GM19023 (cell line): ENCODE measurements around the gene CFAP20DC.
"Not testable (repeated sequence)": the region's sequence is repeated elsewhere in the genome, so short reads cannot be mapped to it uniquely, and the experiment has no call there.

ENCODE experiments used
- ATAC-seq: cut with Tn5 transposase; IDR thresholded peaks from one replicate; pipeline ENCODE4 v1.9.1; 2021; ENCODE audit warnings: mild to moderate bottlenecking, moderate library complexity; ENCODE audit not compliant: unreplicated experiment

CFAP20DC gene

DNA sequence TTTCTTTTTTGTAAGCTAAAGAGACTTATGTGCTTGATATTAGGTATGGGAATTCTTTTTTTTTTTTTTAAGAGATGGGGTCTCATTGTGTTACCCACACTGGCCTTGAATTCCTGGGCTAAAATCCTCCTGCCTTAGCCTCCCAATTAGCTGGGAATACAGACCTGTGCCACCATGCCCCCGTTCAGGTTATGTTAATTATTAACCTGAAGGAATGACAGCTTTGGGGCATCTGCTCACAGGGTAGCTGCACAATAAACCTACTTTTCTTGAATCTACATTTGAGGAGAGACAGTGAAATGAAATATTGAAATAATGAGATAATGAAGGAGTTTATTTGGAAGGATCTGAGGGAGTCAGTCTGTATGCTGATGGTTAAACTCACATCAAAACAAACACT lies 225.0 kb downstream of the CFAP20DC start:
- ATAC-seq, result no peak

DNA sequence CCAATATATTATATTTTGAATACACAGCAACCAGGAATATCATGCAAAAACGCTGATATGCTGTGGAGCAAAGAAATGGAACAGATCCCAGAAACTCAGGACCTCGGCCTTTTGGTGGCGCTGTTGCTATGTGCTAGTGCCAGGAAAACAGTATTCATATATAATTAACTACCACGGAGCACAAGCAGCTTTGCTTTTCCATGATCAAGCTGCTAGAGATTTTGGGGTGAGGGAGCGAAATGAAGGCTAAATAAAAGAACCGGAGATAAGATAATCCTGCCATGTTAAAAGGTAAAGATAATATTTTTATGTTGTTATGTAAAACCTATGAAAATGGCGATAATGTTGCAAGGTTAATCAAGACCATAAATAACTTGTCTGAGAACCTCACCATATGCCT lies 225.5 kb downstream of the CFAP20DC start:
- no peak for ATAC-seq

DNA sequence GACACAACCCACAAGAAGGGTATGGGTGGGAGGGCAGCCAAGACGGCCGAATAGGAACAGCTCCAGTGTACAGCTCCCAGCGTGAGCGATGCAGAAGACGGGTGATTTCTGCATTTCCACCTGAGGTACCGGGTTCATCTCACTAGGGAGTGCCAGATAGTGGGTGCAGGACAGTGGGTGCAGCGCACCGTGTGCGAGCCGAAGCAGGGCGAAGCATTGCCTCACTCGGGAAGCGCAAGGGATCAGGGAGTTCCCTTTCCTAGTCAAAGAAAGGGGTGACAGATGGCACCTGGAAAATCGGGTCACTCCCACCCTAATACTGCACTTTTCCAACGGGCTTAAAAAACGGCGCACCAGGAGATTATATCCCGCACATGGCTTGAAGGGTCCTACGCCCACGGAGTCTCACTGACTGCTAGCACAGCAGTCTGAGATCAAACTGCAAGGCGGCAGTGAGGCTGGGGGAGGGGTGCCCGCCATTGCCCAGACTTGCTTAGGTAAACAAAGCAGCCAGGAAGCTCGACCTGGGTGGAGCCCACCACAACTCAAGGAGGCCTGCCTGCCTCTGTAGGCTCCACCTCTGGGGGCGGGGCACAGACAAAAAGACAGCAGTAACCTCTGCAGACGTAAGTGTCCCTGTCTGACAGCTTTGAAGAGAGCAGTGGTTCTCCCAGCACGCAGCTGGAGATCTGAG lies 243.1 kb downstream of the CFAP20DC start:
- not testable (repeated sequence) for ATAC-seq

DNA sequence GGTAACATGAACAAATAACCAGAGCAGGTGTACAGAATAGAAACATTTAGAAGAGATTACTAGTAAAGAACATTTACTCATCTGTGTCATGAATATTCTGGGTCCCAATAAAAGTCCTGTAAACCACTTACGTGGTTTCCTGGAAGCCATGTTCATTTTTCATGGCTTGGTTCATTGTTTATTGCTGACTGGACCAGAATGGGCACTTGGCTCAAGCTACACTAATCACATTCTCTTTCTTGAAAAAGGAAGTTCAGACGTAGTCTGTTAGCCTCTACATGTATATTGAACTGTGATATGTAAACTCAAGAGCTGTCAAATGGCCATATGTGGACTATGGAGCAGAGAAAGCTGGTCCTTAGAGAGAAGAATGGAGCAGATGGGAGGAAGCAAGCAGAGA lies 244.9 kb downstream of the CFAP20DC start:
- ATAC-seq, result no peak

DNA sequence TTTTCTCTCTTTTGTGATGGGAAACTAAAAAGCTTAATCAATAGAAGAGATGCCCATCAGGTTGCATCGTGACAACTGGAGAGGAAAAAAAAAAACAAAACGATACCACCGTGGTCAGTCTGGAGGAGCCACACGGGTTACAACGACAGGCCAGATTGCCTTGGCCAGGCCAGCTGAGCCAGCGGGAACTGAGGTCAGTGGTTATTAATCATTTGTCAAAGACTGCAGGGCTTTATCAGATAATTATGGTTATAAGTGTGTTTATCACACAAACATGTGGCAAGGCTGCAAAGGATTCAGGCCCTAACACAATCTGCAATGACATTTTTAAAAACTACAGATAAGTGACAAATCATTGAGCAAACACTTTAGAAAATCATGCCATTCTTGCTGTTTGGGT lies 248.3 kb downstream of the CFAP20DC start:
- ATAC-seq, result no peak

DNA sequence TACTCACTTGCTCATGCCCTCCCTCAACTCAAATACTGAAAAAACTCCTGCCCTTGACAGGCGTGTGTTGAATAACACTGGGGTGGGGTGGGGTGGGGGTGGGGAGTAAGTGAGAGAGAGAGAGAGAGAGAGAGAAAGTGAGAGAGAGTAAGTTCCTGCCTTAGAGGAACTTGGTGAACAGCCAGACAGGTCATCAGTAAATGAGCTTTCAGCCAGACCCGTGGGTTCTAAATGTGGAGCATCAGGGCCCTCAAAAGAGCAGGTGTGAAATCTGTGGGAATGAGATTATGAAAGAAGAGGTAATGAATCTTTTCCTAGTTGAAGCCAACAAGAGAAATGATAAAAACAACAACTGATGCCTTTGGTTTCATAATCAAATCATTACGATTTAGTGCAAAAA lies 248.9 kb downstream of the CFAP20DC start:
- no peak for ATAC-seq

DNA sequence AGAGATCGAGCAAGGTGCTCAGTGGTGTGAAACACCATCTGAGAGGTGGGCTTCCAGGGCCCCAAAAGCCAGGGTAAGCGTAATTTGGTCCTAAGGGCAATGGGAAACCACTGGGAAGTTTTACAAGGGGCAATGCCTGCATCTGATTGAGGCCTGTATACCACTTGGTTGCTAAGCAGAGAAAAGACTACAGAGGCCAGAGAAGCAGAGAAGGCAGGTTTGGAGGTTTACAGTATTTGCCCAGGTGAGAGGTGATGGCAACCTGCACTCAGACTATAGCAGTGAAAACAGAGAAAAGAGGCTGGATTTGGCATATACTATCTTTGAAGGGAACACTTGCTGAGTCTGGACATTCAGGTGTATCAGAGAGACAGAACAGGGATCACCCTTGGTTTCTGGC lies 249.8 kb downstream of the CFAP20DC start:
- ATAC-seq, result no peak

DNA sequence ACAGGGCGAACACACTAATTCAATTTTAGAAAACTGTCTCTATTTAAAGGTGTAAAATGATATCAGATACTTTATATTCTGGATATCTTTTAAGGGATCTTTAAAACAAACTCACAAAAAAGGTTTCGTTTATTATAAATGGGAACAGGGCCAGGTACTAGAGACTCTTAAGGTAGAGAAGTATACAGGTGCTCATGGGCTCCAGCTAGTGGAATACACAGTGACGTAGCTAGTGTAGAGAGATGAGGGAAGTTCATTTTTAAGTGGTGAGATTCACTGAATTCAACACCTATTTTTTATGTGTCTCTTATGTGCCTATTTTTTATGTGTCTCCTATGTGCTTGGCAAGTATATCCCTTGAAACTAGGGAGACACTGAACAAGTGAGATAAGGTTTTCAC lies 250.6 kb downstream of the CFAP20DC start:
- no peak for ATAC-seq

DNA sequence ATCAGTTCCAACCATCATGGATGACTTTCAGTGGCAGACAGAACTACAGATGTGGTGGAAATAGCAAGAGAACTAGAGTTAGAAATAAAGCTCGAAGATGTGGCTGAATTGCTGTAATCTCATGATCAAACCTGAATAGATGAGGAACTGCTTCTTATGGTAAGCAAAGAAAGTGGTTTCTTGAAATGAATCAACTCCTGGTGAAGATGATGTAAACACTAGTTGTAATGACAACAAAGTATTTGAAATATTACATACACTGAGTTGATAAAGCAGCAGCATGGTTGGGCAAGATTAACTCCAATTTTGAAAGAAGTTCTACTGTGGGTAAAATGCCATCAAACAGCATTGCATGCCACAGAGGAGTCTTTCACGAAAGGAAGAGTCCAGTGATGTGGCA lies 251.5 kb downstream of the CFAP20DC start:
- ATAC-seq, result no peak

DNA sequence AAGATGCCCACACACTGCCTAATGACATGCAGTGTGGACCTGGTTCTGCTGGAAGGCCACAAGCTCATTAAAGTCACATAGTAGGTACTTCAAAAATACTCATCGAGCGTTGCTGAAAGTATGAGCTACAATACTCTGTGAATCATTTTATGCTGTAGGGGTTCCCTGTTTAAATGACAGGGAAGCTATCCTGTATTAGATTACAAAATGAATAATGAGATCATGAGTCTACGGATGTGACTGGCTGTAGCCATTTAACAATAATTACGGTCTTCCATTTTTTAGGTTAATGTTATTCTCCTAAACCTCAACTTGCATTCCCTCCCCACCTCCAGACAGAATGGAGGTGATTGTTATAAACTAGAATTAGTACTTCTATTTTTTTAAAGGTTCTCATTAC lies 255.1 kb downstream of the CFAP20DC start:
- no peak for ATAC-seq

DNA sequence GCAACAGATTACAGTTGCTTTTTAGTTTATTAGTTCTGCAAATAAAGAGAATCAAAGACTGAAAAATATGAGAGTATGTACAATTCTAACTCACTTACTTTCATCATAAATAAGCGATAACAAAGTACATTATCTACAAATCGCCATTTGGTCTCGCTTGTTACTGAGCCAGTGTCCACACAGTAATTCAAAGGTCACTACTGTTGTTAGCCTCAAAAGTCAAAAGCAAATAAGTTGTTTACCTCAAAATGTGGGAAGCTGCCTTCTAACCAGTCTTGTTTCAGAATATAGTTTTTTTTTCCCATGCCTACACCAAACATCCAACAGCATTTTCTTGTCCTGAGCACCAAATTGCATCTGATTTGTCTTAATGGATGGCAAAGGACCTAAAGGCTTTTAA lies 255.9 kb downstream of the CFAP20DC start:
- no peak for ATAC-seq

DNA sequence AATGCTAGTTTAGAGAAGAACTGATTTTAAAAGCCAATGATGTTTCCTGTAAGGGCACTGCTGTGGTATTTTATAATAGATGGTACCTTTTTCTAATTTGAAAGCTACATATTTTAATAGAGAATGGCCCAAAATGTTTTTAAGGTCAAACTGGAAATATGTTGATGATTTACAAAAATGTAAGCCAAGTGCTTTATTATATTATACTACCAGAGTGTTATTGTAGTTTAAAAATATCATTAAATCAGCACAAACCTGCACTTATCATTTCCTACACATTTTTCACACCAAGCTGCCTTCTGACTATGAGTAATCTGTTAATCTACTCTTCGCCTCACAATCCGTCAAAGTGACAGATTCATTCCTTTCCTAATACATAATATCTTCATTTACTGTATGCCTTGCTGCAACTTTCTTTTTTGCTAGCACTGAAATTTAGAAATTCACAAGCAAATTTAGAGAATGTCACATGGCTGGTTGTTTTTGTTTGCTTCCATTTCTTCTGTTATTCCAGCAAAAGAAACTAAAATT lies 256.8 kb downstream of the CFAP20DC start:
- no peak for ATAC-seq

DNA sequence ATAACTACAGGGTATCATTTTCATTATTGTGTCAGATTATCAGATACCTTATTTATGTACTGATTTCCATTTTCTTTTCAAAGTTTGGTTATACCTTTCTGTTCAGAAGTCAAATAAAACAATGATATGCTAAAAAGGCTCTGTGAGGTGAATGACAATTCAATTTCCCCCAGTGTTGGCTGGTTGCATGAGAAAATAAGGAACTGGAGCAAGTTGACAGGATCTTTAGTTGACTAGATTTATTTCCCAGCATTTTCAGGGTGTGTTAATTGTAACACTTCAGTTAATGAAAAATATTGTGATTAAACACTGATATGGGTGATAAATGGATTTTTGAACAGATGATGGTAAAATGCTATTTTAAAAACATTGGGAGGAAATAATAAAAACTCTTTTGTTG lies 260.4 kb downstream of the CFAP20DC start:
- no peak for ATAC-seq

DNA sequence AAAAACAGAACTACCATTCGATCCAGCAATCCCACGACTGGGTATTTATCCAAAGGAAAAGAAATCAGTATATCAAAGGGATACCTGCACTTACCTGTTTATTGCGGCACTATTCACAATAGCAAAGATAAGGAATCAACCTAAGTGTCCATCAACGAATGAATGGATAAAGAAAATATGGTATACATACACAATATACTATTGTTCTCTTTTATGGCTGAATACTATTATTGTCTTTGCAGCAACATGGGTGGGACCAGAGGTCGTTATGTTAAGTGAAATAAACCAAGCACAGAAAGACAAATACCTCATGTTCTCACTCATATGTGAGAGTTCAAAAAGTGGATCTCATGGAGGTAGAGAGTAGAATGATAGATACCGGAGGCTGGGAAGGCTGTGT lies 264.9 kb downstream of the CFAP20DC start:
- ATAC-seq, result no peak

DNA sequence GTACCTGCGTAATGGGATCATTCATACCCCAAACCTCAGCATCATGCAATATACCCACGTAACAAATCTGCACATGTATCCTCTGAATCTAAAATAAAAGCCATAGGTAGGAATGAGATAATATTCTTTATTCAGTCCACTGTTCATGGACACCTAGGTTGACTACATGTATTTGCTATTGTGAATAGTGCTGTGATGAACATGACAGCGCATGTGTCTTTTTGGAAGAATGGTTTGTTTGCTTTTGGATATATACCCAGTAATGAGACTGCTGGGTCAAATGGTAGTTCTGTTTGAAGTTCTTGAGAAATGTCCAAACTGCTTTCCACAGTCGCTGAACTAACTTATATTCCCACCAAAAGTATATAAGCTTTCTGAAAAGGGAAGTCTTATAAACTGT lies 265.4 kb downstream of the CFAP20DC start:
- no peak for ATAC-seq

DNA sequence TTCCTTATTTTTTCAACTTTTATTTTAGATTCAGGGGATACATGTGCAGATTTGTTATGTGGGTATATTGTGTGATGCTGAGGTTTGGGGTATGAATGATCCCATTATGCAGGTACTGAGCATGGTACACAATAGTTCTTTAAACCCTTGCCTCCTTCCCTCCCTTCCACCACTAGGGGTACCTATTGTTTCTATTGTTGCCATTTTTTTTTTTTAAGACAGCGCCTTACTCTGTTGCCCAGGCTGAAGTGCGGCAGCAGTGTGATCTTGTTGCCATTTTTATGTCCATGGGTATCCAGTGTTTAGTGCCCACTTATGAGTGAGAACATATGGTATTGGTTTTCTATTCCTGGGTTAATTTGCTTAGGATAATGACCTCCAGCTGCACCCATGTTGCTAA lies 266.0 kb downstream of the CFAP20DC start:
- no peak for ATAC-seq

DNA sequence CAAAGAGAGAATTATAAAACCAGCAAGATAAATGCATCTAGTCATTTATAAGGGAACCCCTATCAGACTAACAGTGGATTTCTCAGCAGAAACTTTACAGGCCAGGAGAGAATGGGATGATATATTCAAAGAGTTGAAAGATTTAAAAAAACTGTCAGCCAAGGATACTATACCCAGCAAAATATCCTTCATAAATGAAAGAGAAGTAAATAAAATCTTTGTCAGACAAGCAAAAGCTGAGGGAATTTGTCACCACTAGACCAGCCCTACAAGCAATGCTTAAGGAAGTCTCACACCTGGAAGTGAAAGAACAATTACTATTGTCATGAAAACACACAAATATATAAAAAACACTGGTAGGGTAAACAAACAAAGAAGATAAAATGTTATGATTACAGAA lies 269.9 kb downstream of the CFAP20DC start:
- no peak for ATAC-seq

DNA sequence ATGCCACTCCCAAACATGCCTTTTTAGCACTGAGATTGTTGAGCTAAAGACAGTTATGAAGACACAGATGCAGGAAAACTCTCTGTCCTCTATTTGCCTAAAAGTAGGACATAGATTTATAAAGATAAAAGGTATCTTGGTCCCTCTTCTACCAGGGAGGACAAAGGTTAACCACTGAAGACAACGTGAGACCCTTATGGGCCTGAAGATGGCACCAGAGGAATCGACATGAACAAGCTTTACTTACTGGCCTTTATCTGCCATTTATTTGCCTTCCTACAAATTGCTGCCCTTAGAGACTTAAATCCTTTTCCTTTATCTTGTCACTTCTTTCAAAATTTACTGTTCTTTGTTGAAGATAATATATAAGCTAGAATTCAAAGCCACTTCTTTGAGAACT lies 273.6 kb downstream of the CFAP20DC start:
- no peak for ATAC-seq

DNA sequence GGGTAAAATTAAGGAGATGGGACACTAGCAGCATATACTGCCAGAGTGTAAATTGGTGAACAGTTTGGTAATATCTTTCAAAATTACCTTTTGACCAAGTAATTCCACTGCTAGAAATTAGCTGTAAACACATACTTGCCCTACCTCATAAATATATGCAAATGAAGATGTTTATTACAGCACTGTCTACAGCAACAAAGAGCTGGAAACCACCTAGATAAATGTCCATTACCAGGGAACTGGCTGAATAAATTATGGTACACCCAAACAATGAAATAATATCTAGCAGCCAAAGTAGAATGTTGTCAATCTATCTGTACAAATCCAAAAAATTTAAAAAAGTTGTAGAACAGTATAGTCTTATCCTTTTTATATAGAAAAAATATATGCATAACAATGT lies 277.4 kb downstream of the CFAP20DC start:
- ATAC-seq, result no peak

DNA sequence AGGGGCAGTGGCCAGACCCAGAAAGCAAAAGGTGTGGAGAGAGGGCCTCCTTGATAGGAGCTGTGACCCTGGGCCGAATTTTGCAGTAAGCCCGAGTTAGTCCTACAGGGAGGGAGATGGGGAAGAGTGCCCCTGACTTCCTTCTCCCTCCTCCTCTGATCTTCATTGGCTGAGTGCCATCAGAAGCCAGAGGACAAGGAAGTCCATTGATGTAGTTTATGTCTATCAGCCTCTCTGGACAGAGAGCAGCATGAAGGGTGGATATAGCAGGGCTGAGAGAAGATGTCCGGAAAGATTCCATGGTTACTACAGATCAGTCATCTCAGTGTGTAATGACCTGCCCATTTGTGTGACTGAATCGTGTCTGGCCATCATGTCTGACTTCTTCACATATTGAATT lies 280.8 kb downstream of the CFAP20DC start:
- ATAC-seq, result no peak

DNA sequence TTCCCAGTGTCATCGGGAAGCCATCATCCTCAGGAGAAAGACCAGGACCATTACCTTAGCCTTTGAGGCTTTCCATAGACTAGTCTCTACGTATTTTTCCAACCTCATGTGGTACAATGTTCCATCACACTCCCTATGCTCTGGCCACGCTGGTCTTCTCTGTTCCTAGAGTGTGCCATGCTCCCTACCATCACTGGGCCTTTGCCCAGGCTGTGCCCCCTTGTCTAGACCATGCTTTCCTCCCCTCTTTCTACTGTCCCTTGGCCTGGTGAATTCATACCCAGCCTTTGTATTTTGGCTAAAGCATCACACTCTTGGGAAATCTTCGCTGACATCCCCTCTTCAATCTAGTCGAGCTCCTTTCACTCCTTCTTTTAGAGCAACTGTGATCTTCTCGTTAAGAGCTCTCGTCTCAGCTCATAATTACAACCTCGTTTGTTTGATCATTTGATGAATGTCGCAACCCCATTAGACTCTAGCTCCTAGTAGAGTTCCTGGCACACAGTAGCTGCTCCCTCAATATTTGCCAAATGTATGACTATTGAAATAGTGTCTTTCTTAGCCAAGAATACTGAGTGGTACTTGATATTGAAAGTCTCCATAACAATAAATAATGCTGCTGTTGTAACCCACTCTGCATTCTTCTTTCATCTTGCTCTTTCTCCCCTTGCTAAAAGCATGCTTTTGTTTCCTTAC lies 283.1 kb downstream of the CFAP20DC start:
- no peak for ATAC-seq

DNA sequence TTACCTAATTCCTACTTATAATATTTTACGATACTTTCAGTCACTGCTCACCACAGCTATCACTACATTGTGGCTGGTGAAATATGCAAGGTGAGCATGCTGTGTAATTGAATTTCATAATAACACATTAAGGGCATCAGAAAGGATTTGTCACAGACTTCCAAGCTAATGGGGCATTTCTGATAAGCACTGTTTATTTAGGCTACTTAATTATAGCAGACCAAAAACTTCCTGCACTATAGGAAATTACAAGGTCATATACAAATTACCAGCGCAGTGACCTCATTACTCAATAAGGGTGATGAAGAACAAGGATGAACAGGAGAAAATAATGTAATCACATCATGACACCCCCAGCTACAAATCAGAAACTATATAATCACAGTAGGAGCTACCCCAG lies 294.7 kb downstream of the CFAP20DC start:
- ATAC-seq, result no peak

DNA sequence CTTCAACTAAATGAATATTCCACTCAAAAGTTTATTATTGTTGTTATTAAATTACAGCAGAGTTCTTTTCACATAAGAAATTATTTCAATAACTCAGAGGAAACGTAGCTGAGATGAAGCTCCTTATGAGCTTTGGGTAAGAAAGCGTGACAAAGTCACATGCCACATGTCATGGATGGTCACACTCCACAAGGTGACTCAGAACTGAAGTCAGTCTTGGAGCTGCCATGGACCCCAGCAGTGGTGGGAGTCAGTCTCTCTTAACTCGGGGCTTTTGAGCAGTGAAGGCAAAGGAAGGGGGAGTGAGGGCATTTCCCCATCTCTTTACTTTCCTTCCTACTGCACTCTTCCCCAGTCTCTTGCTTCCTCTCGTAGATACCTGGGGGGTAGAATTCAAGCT lies 295.8 kb downstream of the CFAP20DC start:
- peak; percentile 47 for ATAC-seq
